ENCODE data around the gene FASN. TPM values are rescaled to one million over a fixed set of nuclear protein-coding genes. Genes with fewer than 3 reads are reported as not detected.

FASN gene
- total and polyA plus RNA-seq, 2 of the 13 experiments (the other 11 are each of a cell fraction or from before 2014, with no cell fraction given) = 51.7 to 101 TPM

- TF ChIP-seq ZBTB44 (CRISPR knock-in tag; IDR thresholded peaks at IDR 0.05) (0 out of 2 replicates have a peak, but pooled peaks have one; percentile 22), NFE2L1 (CRISPR knock-in tag; IDR thresholded peaks at IDR 0.05; ENCODE audit: borderline replicate concordance) (no peak), BHLHE40 (IDR thresholded peaks at IDR 0.05; ENCODE audit: low read length) (peak; percentile 56), IRF2 (CRISPR knock-in tag; IDR thresholded peaks at IDR 0.05) (peak; percentile 84), ZNF691 (CRISPR knock-in tag; IDR thresholded peaks at IDR 0.05; ENCODE audit: borderline replicate concordance, low read depth) (peak; percentile 85; the same call in 1 of the 2 replicates), AFF4 (CRISPR knock-in tag; IDR thresholded peaks at IDR 0.05) (no peak), ZBTB43 (CRISPR knock-in tag; conservative IDR thresholded peaks at IDR 0.05) (peak; percentile 93), HBP1 (CRISPR knock-in tag; IDR thresholded peaks at IDR 0.05; ENCODE audit: low read depth) (no peak), NR1H2 (CRISPR knock-in tag; IDR thresholded peaks at IDR 0.05; ENCODE audit: borderline replicate concordance, low read depth) (peak; percentile 67; the same call in 1 of the 2 replicates), ZNF687 (CRISPR knock-in tag; IDR thresholded peaks at IDR 0.05) (peak; percentile 99)
These were observed 5.8 kb upstream of the FASN start (continued) for GRCh38 chr17:82103553-82104451.

Data from HepG2 (cell line).